Fibroblast of skin of right quadriceps (primary cell): ENCODE measurements around the gene MYCBP.

Source experiments
- DNase-seq: peaks from one replicate; pipeline ENCODE4 v3.0.0-alpha.2; 2013

MYCBP gene

DNA sequence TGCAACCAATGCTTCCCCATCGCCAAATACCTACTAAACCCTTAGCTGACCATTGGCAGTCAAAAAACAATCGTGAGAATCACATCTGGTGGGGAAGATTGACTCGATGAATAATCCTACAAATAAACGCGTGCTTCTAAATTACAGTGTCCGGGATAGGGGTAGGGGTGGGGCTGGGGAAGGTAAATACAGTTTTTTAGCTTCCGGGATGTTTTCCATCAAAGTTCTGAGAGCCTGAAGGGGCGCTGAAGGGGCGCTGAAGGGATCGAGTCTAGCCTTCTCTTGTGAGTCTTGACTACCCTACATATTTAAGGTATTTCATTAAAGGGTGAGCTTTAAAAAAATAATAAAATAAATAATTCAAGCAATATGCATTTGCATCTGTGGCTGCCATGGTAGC, 54.1 kb downstream of the MYCBP start:
- no peak for DNase-seq

DNA sequence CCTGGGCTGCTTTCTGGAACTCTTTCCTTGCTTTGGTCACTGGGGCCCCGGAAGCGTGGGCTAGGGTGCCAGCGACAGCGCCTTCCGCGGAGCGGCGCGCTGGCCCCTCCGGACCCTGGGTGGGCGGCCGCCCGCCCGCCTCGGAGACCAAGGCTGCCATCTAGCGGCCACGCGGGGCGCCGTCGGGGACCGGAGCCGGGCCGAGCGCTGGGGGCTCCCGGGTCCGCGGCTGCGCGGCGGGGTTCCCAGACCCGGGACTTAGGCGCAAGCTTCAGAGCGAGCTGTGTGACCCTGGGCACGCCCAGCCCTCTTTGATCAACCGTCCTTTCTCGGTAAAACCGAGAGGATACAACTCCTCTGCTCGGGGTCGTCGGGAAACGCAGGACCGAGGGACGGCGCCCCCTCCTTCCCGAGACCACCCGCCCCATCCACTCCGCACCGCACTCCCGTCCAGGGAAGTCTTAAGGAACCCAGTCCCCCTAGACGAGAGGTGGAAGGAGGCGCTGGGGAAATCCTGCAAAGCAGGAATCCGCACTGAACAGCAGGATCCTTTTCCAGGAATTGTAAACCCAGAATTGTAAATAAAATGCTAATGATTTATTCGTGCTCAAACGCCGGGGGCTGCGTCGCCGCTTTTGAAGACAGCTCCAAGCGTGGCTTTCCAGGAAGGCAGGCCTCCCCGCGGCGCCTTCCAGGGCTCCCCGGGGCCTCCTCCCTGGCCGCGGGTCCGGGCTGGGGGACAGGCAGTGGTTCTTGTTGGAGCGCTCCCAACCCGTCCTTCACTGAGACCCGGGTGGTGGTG, 54.8 kb downstream of the MYCBP start:
- DNase-seq = no peak

DNA sequence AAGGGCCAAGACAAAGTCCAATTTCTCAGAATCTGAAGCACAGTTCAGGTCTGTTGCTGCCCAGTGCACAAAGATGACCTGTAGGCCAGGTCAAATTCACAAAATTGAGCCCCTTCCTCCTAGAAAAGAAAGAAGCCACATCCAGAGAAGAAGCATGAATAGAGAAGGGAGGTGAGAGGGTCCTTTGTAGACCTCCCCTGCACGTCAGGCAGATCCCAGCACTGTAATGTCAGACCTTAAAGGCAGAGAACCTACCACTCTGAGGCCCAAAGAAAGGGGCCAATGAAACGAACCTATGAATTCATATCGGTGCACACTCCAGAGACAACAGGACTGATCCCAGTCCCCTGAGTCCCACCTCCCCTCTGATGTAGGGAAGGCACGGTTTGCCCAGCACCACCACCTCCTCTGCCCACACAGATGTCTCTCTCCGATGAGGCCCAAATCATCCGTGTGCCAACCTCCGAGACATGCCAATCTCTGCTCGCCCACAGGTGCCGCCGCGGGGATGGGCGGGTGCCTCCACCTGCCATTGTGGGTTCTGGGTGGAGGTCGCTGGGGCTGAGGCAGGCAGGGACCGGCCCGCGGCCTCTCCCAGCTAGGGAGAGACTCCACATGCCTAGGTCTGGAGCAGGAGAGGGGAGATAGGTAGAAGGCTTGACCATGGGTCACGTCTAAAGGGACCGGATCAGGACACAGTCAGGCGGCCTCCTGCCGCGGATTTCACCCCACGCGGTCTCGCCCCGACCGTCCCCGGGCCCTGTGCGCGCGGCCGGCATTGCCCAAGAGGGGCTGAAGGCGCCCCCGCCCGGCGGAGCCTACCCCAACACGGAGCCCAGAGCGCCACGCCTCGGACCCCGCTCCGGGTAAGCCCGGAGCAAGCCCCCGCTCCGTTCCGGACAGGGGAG, 55.6 kb downstream of the MYCBP start:
- no peak for DNase-seq

DNA sequence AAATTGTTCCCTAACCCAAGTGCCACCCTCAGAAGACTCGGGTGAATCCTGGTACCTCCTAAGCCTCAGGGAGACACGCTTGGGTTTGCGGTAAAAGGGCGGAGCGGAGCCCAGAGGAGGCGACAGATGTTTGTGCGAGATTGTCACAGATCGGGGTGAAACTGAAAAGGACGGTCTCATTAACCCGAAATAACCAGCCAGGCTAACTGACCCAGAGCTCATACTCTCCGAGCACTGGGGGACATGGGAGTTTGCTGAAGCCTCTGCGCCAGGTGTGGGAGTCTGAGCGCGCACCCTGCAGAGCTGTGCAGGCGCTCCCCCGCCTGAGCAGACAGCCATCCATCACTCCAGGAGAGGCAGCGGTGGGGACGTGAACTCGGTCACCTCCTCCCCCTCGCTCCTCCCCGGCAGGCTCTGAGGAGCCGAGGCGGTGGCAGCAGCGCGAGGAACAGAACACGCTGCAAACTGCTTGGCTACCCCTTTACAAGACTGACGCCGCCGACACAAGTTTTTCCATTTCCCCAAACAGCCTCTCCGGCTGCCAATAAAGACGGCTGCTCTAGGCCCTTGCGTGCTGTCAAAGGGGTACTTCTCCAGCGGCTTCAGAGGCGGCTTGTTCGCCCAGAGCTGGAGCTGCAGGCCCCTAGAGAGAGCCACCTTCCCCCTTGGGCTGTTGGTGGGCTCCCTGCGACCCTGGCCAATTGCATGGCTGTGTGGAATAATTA, 57.1 kb downstream of the MYCBP start:
- no peak for DNase-seq

DNA sequence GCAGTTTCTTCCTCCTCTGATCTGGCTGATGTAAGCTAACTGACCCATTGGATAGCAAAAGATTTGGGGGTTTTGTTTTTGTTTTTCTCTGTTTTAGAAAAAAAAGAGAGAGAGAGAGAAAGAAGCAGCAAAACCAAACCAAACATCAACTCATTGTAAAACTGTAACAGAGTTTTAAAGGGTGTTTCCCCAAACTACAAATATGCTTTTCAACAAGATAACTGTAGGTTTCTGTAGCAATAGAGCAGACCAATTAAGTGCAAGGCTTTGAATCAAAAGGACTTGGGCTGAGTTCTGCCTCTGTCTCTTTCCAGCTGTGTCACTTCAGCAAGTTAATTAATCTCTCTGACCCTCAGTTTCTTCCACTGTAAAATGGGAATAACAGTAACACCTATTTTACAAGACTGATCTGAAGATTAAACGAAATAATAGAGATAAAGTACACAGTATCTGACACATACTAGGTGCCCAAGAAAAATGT, 58.1 kb downstream of the MYCBP start:
- DNase-seq = no peak

DNA sequence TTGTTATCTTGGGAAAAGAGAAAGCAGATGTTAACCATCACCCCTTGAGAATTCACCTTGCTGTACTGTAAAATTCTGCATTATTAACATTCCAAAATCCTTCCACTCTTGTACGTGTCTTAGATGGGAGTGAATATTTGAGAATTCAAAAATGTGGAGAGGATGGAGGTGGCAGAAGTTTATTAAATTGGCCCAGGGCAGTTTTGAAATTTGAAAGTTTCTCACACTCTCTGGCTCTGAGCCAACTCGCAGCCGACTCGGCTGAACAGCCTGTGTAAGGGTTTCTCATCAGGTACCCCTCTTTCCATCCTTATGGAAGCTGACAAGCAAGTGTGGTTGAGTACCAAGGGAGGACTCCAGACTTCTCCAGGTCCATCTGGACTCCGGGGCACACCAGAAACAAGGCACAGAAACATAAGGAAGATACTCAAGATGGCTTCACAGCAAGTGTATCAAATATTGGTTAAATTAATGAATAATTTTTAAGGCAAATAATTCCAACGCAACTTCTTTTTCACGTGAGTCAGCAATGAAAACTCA, 58.6 kb downstream of the MYCBP start:
- no peak for DNase-seq

DNA sequence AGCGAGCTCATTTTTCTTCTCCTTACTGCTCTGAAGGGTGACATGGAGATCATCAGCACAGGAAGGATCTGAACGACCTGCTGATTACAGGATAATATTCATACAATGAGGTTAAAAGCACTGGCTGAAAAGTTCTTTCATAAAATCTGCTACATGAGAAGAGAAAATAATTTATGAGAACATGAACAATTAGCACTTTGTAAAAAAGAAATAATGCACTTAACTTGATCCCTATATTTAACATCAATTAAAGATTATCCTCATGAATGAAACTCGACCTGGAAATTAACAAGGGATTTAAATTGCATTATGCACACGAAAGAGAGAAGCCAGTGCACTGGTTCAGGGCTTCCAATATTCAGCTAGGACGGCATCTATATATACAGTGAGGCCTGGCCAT, 60.2 kb downstream of the MYCBP start:
- DNase-seq = no peak
